A673 (cell line): Measurements from ENCODE around the gene NBR1. TPM values are rescaled to one million over a fixed set of nuclear protein-coding genes. Genes with fewer than 3 reads are reported as not detected.

Experiments
- BruUV-seq: library from RNA; stranded (reverse); fragments of 400-500 nt; replicated peaks from 2 replicates; lab custom pipeline; 2021; lab: Mats Ljungman, UMichigan
- CTCF ChIA-PET: fragments of 300-600 bp; sonication (Branson Sonifier 250); formaldehyde crosslinking; loops from one replicate; lab custom pipeline; 2022; ENCODE audit warnings: antibody characterized with exemption; lab: Charles Lee
- POLR2A ChIA-PET: fragments of 300-600 bp; sonication (Branson Sonifier 250); formaldehyde crosslinking; loops from one replicate; lab custom pipeline; 2022; ENCODE audit warnings: antibody characterized with exemption; ENCODE audit not compliant: low non-redundant PET; lab: Charles Lee
- DNase-seq: peaks from one replicate; pipeline ENCODE4 v3.0.0-alpha.2; 2015; ENCODE audit warnings: low spot score
- H3K27ac ChIP-seq: fragments of 200-600 bp; sonication (generic); 2 replicates; pipeline ENCODE4 v1.5.1; 2016; ENCODE audit warnings: mixed run types, low read depth, mild to moderate bottlenecking, mixed read lengths, antibody characterized with exemption, low read length; ENCODE audit not compliant: poor library complexity, severe bottlenecking
- H3K27me3 ChIP-seq: fragments of 200-600 bp; sonication (generic); replicated peaks from 2 replicates; pipeline ENCODE4 v1.6.1; 2017; ENCODE audit warnings: mixed run types, low read depth, mild to moderate bottlenecking, mixed read lengths, antibody characterized with exemption, low read length; ENCODE audit not compliant: insufficient read depth, poor library complexity
- H3K36me3 ChIP-seq: fragments of 200-600 bp; sonication (generic); 2 replicates; pipeline ENCODE4 v1.6.1; 2016; ENCODE audit warnings: mixed run types, mild to moderate bottlenecking, mixed read lengths, antibody characterized with exemption, low read length; ENCODE audit not compliant: insufficient read depth, poor library complexity, severe bottlenecking
- H3K4me1 ChIP-seq: fragments of 200-600 bp; sonication (generic); 2 replicates; pipeline ENCODE4 v1.6.1; 2017; ENCODE audit warnings: mixed run types, mild to moderate bottlenecking, mixed read lengths, antibody characterized with exemption, low read length; ENCODE audit not compliant: insufficient read depth, poor library complexity, severe bottlenecking
- H3K4me3 ChIP-seq: fragments of 200-600 bp; sonication (generic); 2 replicates; pipeline ENCODE4 v1.5.1; 2016; ENCODE audit warnings: low read depth, mixed run types, mild to moderate bottlenecking, mixed read lengths, low read length; ENCODE audit not compliant: poor library complexity, severe bottlenecking
- H3K9me3 ChIP-seq: fragments of 200-600 bp; sonication (generic); 2 replicates; pipeline ENCODE4 v1.6.1; 2016; ENCODE audit warnings: mixed run types, low read depth, mild to moderate bottlenecking, mixed read lengths, antibody characterized with exemption, low read length; ENCODE audit not compliant: poor library complexity, severe bottlenecking
- CTCF ChIP-seq: fragments of 300-800, 200-600 bp; sonication (generic); conservative IDR thresholded peaks from 2 replicates; pipeline ENCODE4 v1.5.1; 2017; ENCODE audit warnings: low read depth, mild to moderate bottlenecking, antibody characterized with exemption, low read length, moderate library complexity, mixed read lengths
- EZH2 ChIP-seq: fragments of 200-600 bp; sonication (generic); IDR thresholded peaks from 2 replicates; pipeline ENCODE4 v1.6.1; 2017; ENCODE audit warnings: borderline replicate concordance, low read depth, mild to moderate bottlenecking, mixed read lengths, antibody characterized with exemption, low read length; ENCODE audit not compliant: poor library complexity, severe bottlenecking
- intact Hi-C: fragments of 100-400 bp; cut with micrococcal nuclease; formaldehyde crosslinking; loops from one replicate; pipeline ENCODE4 v1.10.0; 2022; ENCODE audit not compliant: unreplicated experiment
- total RNA-seq: library from RNA; stranded (reverse); gene quantifications from 2 replicates; pipeline ENCODE4 v1.2.3, GENCODE V29; 2021

Gene NBR1
- total RNA-seq, 1 experiment from 2014 or later: 19.5 TPM

DNA sequence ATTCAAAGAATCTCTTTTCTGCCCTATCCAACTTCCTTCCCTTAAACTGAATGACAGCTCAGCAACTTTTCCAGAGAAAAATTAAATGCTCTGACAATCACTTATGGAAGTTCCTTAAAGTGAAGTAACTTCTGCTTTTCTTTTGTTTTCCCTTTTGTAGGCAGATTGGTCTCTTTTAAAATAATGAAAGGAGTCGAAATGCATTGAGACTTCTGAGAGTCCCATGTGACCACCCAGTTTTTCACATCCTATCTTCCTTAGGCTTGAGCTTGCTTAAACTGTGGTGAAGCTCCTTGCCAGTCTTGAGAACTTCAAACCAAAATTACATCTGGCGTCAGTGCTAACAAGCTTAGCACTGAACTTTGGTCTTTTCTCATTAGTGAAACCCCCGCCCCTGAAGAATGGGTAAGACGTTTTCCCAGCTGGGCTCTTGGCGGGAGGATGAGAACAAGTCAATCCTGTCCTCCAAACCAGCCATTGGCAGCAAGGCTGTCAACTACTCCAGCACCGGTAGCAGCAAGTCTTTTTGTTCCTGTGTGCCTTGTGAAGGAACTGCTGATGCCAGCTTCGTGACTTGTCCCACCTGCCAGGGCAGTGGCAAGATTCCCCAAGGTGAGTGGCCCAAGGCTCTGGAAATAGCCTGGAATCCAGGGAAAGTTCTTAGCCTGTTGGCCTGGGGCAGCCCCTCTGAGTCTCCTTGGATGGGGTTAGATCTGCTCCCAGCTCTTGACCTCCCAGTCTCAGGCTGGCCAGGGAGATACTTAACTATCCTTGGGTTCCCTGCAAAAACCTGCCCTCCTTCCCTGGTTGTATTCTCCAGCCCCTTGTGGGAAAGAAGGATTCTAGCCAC lies 41.9 kb downstream of the NBR1 start:
- Histone ChIP-seq H3K9me3 (no peaks in the 10 kb centered on the region), H3K27me3 (no peaks in the 10 kb centered on the region), H3K4me1 (no peaks in the 10 kb centered on the region), H3K27ac (no peak overlapping the region), H3K4me3 (peak overlapping the region; percentile 50), H3K36me3 (no peaks in the 10 kb centered on the region)
- intact Hi-C loops: no loop called here
- ChIA-PET POLR2A (no interaction called here), CTCF (interaction anchor here (1.0 kb wide), 1 partner anchor 41 kb away, joined by 9 read pairs; no protein-coding TSS in a partner anchor)
- no peak for TF ChIP-seq CTCF
- TF ChIP-seq EZH2: no peak
- BruUV-seq: no TSS peak
- DNase-seq: no peak

DNA sequence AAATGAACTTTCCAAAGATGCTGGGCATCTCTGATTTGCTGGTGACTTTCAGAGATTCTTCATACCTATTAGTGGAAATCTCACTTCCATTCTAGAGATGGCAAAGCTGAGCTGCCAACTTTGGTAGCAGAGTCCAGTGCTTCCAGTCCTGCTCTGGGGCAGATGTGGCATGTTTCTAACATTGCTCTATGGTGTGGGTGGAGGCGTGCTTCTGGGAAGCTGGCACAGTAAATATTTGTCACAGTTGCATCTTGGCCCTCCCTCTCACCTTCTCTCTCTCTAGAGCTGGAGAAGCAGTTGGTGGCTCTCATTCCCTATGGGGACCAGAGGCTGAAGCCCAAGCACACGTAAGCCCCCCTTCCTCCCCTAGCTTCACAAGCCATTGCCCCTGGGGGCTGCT lies 42.5 kb downstream of the NBR1 start:
- ChIA-PET CTCF (interaction anchor here (0.5 kb wide), 1 partner anchor 190 kb away, joined by 3 read pairs; no protein-coding TSS in a partner anchor), POLR2A (no interaction called here)
- intact Hi-C loops: no loop called here
- H3K9me3 ChIP-seq: no peaks in the 10 kb centered on the region
- BruUV-seq: no TSS peak
- no peak overlapping the region for H3K4me3 ChIP-seq
- H3K36me3 ChIP-seq: no peaks in the 10 kb centered on the region
- no peak for DNase-seq
- no peak for TF ChIP-seq EZH2
- no peak for TF ChIP-seq CTCF
- no peaks in the 10 kb centered on the region for H3K4me1 ChIP-seq
- no peaks in the 10 kb centered on the region for H3K27me3 ChIP-seq
- H3K27ac ChIP-seq: no peak overlapping the region

DNA sequence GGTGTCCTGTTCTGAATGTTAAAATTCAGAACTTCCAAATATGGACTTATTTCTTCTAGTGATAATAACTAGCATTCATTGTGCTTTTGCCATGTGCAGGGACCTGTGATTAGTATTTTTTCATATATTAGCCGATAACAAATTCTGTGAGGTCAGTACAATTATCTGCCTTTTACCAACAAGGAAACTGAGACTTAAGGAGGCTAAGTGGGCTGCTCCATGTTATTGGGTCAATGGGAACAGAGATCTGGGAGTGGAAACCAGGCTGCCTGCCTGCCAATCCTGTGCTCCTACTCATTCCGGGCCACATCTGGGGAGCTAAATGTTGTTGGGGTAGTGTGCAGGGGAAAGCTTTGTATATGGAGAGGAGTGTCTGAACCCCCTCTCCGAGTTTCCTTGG lies 44.3 kb downstream of the NBR1 start:
- H3K4me1 ChIP-seq: no peaks in the 10 kb centered on the region
- no peak for DNase-seq
- no TSS peak for BruUV-seq
- ChIA-PET POLR2A (no interaction called here), CTCF (no interaction called here)
- intact Hi-C loops: no loop called here
- H3K27ac ChIP-seq: no peak overlapping the region
- H3K36me3 ChIP-seq: no peaks in the 10 kb centered on the region
- no peaks in the 10 kb centered on the region for H3K27me3 ChIP-seq
- no peak for TF ChIP-seq CTCF
- TF ChIP-seq EZH2: no peak
- H3K4me3 ChIP-seq: no peak overlapping the region
- no peaks in the 10 kb centered on the region for H3K9me3 ChIP-seq
